Measurements from ENCODE around the gene FGA.

DNA sequence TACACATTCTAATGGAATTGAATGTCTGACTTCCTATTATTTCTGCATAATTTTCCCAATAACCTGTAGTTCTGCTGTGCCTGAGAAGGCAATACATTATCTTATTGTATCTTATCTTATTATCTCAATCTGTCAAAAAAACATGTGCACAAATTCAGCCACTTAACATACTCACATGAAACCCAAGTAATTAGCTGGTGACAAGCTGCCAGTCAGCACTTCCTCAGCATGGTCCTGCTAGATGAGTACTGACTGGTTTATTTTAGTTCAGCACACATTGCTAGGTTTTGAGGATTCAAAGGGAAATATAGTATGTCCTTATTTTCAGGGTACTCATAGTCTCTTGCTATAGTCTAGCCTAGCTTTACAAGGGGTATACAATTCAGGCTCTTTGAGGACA lies 39.8 kb upstream of the FGA start:
- no peak for TF ChIP-seq POLR2A (IDR thresholded peaks at IDR 0.05)
- TF ChIP-seq, protein P1, sequence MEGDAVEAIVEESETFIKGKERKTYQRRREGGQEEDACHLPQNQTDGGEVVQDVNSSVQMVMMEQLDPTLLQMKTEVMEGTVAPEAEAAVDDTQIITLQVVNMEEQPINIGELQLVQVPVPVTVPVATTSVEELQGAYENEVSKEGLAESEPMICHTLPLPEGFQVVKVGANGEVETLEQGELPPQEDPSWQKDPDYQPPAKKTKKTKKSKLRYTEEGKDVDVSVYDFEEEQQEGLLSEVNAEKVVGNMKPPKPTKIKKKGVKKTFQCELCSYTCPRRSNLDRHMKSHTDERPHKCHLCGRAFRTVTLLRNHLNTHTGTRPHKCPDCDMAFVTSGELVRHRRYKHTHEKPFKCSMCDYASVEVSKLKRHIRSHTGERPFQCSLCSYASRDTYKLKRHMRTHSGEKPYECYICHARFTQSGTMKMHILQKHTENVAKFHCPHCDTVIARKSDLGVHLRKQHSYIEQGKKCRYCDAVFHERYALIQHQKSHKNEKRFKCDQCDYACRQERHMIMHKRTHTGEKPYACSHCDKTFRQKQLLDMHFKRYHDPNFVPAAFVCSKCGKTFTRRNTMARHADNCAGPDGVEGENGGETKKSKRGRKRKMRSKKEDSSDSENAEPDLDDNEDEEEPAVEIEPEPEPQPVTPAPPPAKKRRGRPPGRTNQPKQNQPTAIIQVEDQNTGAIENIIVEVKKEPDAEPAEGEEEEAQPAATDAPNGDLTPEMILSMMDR (IDR thresholded peaks at IDR 0.05), result no peak

Measured in thyroid gland (tissue), 4 donors.